ENCODE results near the gene PRKCA. TPM values are rescaled to one million over a fixed set of nuclear protein-coding genes. Genes with fewer than 3 reads are reported as not detected.

The PRKCA gene
- total and polyA plus RNA-seq, 10 of the 15 experiments (the other 5 are each of a cell fraction or from before 2014, with no cell fraction given) = 0.11 to 14.6 (median 0.72) TPM

- intact Hi-C loops (cut with micrococcal nuclease; ENCODE audit: unreplicated experiment) = loop anchor here (5.0 to 10.0 kb wide), 4 partner anchors 84 to 863 kb away; partner anchors contain the start of gene PITPNC1
- no peak overlapping the region for H3K4me2 ChIP-seq (ENCODE audit: control insufficient read depth, insufficient read depth)
These were observed 409.0 kb downstream of the PRKCA start for GRCh38 chr17:66711401-66711800.

More at GRCh38 chr17:66711401-66711800, 409.0 kb downstream of the PRKCA start:
- Histone ChIP-seq H2AFZ (ENCODE audit: control insufficient read depth, low read depth, low read length) (no peak overlapping the region), H3K27ac (ENCODE audit: control insufficient read depth, insufficient read depth) (no peak overlapping the region), H3K4me1 (ENCODE audit: control insufficient read depth, insufficient read depth, low read length) (peaks cover 38% of the 10 kb centered on the region), H4K20me1 (ENCODE audit: control insufficient read depth, insufficient read depth) (no peaks in the 10 kb centered on the region), H3K9ac (ENCODE audit: control insufficient read depth, insufficient read depth, low read length) (no peak overlapping the region), H3K79me2 (ENCODE audit: control insufficient read depth, insufficient read depth, low read length) (no peaks in the 10 kb centered on the region), H3K4me3 (no peak overlapping the region), H3K36me3 (ENCODE audit: control insufficient read depth in 2 of 2, insufficient read depth in 2 of 2, low read length in 1 of 2) (no peaks in the 10 kb centered on the region), H3K27me3 (replicated peaks in 1 of 2; ENCODE audit: control insufficient read depth in 2 of 2, insufficient read depth in 2 of 2, low read length in 1 of 2) (no peaks in the 10 kb centered on the region), H3K9me3 (replicated peaks; ENCODE audit: control insufficient read depth, insufficient read depth, low read length) (no peaks in the 10 kb centered on the region)
- CTCF ChIA-PET = interaction anchor here (0.7 to 1.5 kb wide), 4 partner anchors 143 to 490 kb away, joined by 3 to 6 read pairs (median 4); no protein-coding TSS in a partner anchor
- no peak for DNase-seq (ENCODE audit: low read depth, low spot score)
- TF ChIP-seq MLLT1 (IDR thresholded peaks at IDR 0.05) (peak; percentile 26; the same call in 1 of the 2 replicates), EED (IDR thresholded peaks at IDR 0.05; ENCODE audit: low read depth) (no peak)
- in situ Hi-C loops (cut with MboI) = loop anchor here (10.0 to 25.0 kb wide), 3 partner anchors 726 to 926 kb away; no protein-coding TSS in a partner anchor
- no peak for ATAC-seq
- POLR2A ChIA-PET = no interaction called here
- no peak for FAIRE-seq
- SMC1A ChIA-PET (ENCODE audit: uncharacterized antibody, unreplicated experiment) = interaction anchor here (1.0 to 1.6 kb wide), 5 partner anchors 20 to 371 kb away, joined by 3 to 8 read pairs (median 4); no protein-coding TSS in a partner anchor
- RAD21 ChIA-PET (ENCODE audit: unreplicated experiment) = interaction anchor here (0.6 kb wide), 1 partner anchor 32 kb away, joined by 3 read pairs; no protein-coding TSS in a partner anchor
- TSS peak; percentile 79 for BruUV-seq (replicated peaks)
- 21% methylated on average over 8 of the region's 8 CpGs for whole genome bisulfite sequencing (ENCODE audit: insufficient coverage, insufficient replicate concordance, low lambda C conversion rate, missing lambda C conversion rate)

Data from GM12878 (cell line).